Activated B cell treated with CpG ODN at 0.5 μM for 24 hours (primary cell): Measurements from ENCODE around the gene PRKAR1B. TPM values are rescaled to one million over a fixed set of nuclear protein-coding genes. Genes with fewer than 3 reads are reported as not detected.

Experiments
- ATAC-seq: fragments of 200-7000 bp; cut with Tn5 transposase; one replicate; pipeline ENCODE4 v1.10.0; 2021; ENCODE audit warnings: low read depth, mild to moderate bottlenecking, moderate library complexity
- CTCF ChIA-PET: fragments of 350-600 bp; sonication (Branson Sonifier 250); formaldehyde crosslinking; loops from one replicate; lab custom pipeline; 2021; ENCODE audit warnings: antibody characterized with exemption; lab: Charles Lee
- POLR2A ChIA-PET: fragments of 350-600 bp; sonication (Branson Sonifier 250); formaldehyde crosslinking; loops from one replicate; lab custom pipeline; 2021; ENCODE audit warnings: antibody characterized with exemption; lab: Charles Lee
- DNase-seq: peaks from one replicate; pipeline ENCODE4 v3.0.0; 2022
- H3K27ac Mint-ChIP-seq: one replicate; pipeline ENCODE4 v1.8.0; 2020; ENCODE audit warnings: mixed read lengths
- H3K27me3 Mint-ChIP-seq: one replicate; pipeline ENCODE4 v1.8.0; 2021; ENCODE audit warnings: mixed read lengths
- H3K36me3 Mint-ChIP-seq: one replicate; pipeline ENCODE4 v1.8.0; 2021; ENCODE audit warnings: low read depth, mixed read lengths
- H3K4me1 Mint-ChIP-seq: one replicate; pipeline ENCODE4 v1.8.0; 2021; ENCODE audit warnings: mixed read lengths
- H3K4me3 Mint-ChIP-seq: one replicate; pipeline ENCODE4 v1.8.0; 2020; ENCODE audit warnings: mild to moderate bottlenecking, mixed read lengths
- H3K9me3 Mint-ChIP-seq: one replicate; pipeline ENCODE4 v1.8.0; 2020; ENCODE audit warnings: mixed read lengths
- CTCF ChIP-seq: fragments of 200-600 bp; IDR thresholded peaks from one replicate; pipeline ENCODE4 v1.8.0; 2022; ENCODE audit warnings: antibody characterized with exemption, mild to moderate bottlenecking
- intact Hi-C: fragments of 100-400 bp; cut with micrococcal nuclease; formaldehyde crosslinking; loops from one replicate; pipeline ENCODE4 v1.15.1; 2024
- total RNA-seq: library from RNA; stranded (reverse); gene quantifications from 2 replicates; pipeline ENCODE4 v1.2.3, GENCODE V29; 2022

The PRKAR1B gene
- total RNA-seq, 1 donor from 2014 or later = 17.5 TPM

DNA sequence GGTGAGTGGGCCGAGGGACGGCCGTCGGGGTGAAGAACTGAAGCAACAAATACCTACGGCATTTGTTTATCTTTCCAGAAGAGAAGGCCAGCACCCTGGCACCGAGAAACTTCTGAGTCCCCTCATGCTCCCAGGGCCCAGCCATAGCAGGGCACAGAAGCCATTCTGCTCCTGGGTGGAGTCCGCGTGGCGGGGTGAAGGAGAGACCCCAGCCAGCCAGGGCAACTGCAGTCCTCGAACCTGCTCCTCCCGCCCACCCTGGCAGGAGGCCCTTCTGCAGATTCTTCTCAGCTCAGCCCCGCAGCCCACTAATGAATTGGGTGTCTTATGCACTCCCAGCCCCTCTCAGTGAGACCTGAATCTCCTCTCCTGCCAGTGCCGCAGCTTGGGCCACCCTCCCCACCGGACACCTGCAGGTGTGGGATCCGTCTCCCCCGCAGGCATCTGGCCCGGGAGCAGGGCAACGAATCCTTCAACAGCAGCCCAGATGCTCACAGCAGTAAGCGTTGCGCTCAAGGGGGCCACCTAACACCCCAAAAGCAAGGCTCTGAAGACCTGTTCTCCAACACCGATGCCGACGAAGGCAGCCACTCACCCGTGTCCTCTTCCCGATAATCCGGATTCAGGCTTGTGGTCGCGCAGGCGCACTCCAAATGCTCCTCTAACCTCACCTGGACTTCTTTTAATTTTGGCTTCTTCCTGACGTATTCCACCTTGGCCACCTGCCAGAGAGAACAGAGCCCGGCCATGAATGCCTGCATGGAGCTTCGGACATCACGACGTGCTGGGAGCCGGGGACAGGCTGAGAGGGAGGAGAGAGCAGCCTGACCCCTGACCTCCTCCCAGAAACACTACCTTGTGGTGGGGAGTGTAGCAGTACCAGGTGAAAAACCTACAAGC lies 226.3 kb downstream of the PRKAR1B start:
- no peak overlapping the region for H3K27ac Mint-ChIP-seq
- H3K4me1 Mint-ChIP-seq = no peaks in the 10 kb centered on the region
- no peaks in the 10 kb centered on the region for H3K27me3 Mint-ChIP-seq
- intact Hi-C loops = no loop called here
- no peak for TF ChIP-seq CTCF
- DNase-seq = no peak
- ChIA-PET CTCF (no interaction called here), POLR2A (no interaction called here)
- H3K4me3 Mint-ChIP-seq = no peak overlapping the region
- peaks cover 3% of the 10 kb centered on the region for H3K36me3 Mint-ChIP-seq
- H3K9me3 Mint-ChIP-seq = no peaks in the 10 kb centered on the region
- no peak for ATAC-seq

GRCh38 chr7:499853-500485 lies 227.1 kb downstream of the PRKAR1B start:
- ChIA-PET POLR2A (no interaction called here), CTCF (no interaction called here)
- no peak overlapping the region for H3K4me3 Mint-ChIP-seq
- DNase-seq (no peak), ATAC-seq (no peak)
- H3K4me1 Mint-ChIP-seq = no peaks in the 10 kb centered on the region
- H3K27me3 Mint-ChIP-seq = no peaks in the 10 kb centered on the region
- H3K9me3 Mint-ChIP-seq = no peaks in the 10 kb centered on the region
- intact Hi-C loops = no loop called here
- H3K36me3 Mint-ChIP-seq = peaks cover 3% of the 10 kb centered on the region
- no peak overlapping the region for H3K27ac Mint-ChIP-seq
- TF ChIP-seq CTCF = no peak

Other genes starting within 250 kb of the PRKAR1B start
- gene PDGFA, start 207.4 kb downstream of the PRKAR1B start, total RNA-seq = 6.0 and 7.3 TPM in 2 replicates
- 23.5 and 25.9 TPM in 2 replicates for gene DNAAF5, start 582 bp downstream of the PRKAR1B start, total RNA-seq
- gene SUN1, start 105.2 kb upstream of the PRKAR1B start, total RNA-seq = 101 and 119 TPM in 2 replicates
- 40.5 and 41.4 TPM in 2 replicates for gene GET4, start 149.3 kb upstream of the PRKAR1B start, total RNA-seq
- gene ADAP1, start 227.4 kb upstream of the PRKAR1B start, total RNA-seq = 9.4 and 11.9 TPM in 2 replicates
- gene COX19, start 248.3 kb upstream of the PRKAR1B start, total RNA-seq = 21.2 and 24.5 TPM in 2 replicates